Inferior parietal cortex (tissue), 1 donor: Measurements from ENCODE around the gene BDKRB1.

ENCODE experiments used
- DNase-seq: peaks from one replicate; pipeline ENCODE4 v3.0.0-alpha.2; 2016; ENCODE audit errors: extremely low spot score

Gene BDKRB1

GRCh38 chr14:96261772-96262655, 6.0 kb downstream of the BDKRB1 start:
- DNase-seq = no peak

GRCh38 chr14:96263347-96264199, 7.6 kb downstream of the BDKRB1 start:
- no peak for DNase-seq

DNA sequence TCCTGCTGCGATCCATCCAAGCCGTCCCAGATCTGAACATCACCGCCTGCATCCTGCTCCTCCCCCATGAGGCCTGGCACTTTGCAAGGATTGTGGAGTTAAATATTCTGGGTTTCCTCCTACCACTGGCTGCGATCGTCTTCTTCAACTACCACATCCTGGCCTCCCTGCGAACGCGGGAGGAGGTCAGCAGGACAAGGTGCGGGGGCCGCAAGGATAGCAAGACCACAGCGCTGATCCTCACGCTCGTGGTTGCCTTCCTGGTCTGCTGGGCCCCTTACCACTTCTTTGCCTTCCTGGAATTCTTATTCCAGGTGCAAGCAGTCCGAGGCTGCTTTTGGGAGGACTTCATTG, 8.2 kb downstream of the BDKRB1 start:
- no peak for DNase-seq

DNA sequence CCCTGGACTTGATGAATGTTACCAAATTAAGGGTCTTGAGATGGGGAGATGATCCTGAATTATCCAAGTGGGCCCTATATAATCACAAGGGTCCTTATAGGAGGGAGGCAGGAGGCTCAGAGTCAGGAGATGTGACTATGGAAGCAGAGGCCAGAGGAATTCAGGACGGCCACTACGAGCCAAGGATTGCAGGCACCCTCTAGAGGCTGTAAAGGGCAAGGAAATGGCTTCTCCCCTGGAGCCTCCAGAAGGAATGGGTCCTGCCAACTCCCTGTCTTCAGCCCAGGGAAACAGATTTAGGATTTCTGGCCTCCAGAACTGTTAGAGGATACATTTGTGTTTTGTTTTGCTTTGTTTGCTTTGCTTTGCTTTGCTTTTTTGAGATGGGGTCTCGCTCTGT, 8.8 kb downstream of the BDKRB1 start:
- DNase-seq = no peak

DNA sequence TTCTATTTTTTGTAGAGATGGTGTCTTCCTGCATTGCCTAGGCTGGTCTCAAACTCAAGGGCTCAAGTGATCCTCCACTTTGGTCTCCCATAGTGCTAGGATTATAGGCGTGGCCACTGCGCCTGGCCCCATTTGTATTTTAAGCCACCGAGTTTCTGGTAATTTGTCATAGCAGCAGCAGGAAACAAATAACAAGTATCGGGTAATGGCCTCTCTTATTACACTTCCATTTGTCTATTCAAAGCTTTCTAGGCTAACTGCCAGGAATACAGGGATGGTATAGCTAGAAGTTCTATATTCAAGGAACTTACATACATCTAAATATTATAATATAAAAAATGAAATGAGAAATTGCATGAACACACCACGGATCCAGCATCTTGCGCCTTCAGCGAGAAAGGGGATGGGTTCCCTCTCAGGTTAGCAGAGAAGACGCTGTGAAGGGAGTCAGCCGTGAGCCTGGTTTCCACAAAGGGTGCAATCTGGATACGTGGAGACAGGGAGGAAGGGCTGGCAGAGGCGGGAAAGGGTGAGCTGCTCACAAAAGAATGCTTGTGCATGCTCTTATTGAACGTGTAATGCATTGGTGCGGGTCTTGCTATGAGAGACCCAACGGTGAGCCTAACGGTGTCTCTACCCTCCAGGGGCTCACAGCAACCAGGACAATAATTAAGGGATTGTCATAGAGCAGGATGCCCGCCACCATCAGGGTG, 9.5 kb downstream of the BDKRB1 start:
- DNase-seq = no peak

- DNase-seq = no peak
Observed at GRCh38 chr14:96267336-96267735, 11.3 kb downstream of the BDKRB1 start.

GRCh38 chr14:96267916-96268315, 11.9 kb downstream of the BDKRB1 start:
- no peak for DNase-seq

DNA sequence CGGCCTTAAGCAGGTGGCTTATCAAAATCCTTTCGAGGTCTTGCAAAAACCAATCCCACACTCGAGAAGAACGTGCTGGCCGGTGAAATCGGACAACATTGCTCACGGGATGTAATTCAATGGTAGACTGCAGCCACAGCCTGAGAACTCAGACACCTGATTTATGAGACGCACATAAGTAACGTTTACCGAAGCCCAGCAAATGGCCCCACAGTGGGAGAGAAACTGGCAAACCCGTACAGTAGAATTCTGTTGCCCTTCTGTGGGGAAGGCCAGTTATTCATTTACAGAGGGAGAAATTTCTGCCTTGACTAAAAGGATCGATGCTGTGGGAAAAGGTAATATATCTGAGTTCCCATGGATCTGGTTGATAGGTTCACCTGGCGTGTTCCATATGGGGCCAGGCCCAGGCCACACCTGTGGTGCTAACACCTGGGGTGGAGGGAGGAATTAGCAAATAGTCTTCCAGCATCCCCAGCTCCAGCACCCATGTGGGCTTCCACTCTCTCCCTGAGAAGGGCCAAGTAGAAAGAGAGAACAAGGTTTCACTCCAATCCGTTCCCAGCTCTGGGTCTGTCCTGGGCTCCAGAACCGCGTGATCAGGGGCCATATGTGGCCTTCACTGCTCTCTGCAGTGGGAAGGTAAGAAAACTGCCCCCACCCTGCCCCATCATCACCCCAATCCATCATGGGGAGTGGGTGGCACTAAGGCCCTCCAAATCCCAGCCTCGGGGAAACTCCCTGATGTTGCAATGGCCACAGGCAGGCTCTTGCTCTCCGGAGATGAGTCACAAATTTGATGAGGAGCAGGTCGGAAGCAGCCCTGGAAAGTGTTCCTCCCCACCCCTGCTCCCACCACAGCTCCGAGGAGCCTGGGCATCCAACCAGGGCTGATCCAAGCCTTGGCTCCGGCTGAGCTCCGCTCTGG, 12.7 kb downstream of the BDKRB1 start:
- DNase-seq = no peak

GRCh38 chr14:96269359-96269710, 13.3 kb downstream of the BDKRB1 start:
- DNase-seq = no peak

- DNase-seq = no peak
Observed at GRCh38 chr14:96270565-96271420, 14.8 kb downstream of the BDKRB1 start.

GRCh38 chr14:96271421-96271762, 15.4 kb downstream of the BDKRB1 start:
- no peak for DNase-seq

- no peak for DNase-seq
Observed at GRCh38 chr14:96272777-96273473, 16.9 kb downstream of the BDKRB1 start.

GRCh38 chr14:96273629-96274028, 17.6 kb downstream of the BDKRB1 start:
- DNase-seq = no peak

DNA sequence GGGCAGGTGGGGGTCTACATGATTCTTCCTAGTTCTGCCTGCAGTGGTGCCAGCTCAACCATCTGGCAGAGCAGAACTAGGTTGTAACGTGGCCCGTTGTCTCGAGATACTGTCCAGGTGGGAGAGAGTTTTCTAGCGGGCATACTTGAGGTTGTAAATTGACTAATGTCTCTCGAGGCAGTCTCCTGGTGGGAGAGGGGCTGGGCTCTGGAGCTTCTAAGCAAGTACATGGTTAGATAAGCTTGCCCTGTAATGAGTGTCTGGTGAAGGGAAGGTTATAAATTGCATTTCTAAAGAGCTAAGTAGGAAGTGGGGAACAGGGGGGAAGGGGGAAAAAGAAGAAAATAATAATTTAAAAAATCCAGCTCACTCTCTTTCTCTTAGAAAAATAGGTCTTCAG, 18.1 kb downstream of the BDKRB1 start:
- DNase-seq = no peak

GRCh38 chr14:96274543-96274942, 18.5 kb downstream of the BDKRB1 start:
- DNase-seq = peak; percentile 64

DNA sequence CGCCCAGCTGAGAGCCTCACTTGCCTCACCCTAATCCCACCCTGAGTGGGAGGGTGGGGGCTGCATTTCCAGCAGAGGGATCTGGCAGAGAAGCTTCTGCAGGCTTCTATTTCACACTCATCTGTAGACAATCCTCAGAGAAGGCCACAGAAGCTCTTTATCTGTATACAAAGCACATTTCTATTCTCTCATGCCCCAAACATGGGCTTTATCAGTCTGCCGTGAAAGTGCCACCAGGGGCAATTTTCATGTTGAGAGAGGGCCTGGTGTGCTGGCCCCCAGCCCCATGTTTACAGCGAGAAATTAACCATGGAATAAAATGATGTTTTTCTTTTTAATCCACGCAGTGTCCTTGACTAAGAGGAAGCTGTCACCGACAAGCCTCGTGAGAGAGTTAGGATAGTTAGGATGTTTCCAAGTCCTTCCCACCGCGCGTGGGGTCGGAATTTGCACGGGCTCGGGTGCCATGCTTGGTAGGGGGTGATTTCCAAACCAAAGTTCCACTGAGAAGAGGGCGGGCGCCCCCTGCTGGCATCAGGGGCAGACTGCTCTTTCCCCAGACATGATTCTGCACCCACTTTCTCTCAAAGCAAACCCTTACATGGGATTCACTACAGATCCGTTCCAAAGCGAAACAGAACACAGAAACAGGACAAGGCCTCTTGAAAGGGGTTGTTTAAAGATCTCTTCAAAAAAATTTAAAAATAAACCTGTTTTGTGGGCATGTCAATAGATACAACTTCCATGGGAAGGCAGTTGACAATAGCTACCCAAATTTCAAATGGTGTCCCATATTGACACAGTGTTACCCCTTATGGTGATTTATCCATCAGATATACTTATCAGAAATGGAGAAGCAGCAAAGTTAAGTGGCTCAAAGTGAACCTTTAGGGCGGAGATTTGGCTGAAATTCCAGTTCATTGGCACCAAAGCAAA, 19.4 kb downstream of the BDKRB1 start:
- peak; percentile 88 for DNase-seq

GRCh38 chr14:96277890-96278289, 21.9 kb downstream of the BDKRB1 start:
- DNase-seq = no peak

- no peak for DNase-seq
Observed at GRCh38 chr14:96279564-96279963, 23.6 kb downstream of the BDKRB1 start.

- no peak for DNase-seq
Observed at GRCh38 chr14:96280104-96280503, 24.1 kb downstream of the BDKRB1 start.
